Immature natural killer cell (primary cell): ENCODE data around the gene ADGRL1. TPM values are rescaled to one million over a fixed set of nuclear protein-coding genes. Genes with fewer than 3 reads are reported as not detected.

Experiments
- DNase-seq, 3 donors: peaks; one replicate each; pipeline ENCODE4 v3.0.0; 2022; ENCODE audit warnings: mixed read lengths in 1 of 3
- H3K27ac Mint-ChIP-seq, 6 donors: one replicate each; pipeline ENCODE4 v1.8.0; 2020; ENCODE audit warnings: mixed read lengths in 6 of 6, mild to moderate bottlenecking in 5 of 6, inconsistent platforms in 4 of 6, moderate library complexity in 3 of 6
- H3K27me3 Mint-ChIP-seq, 3 donors: one replicate each; pipeline ENCODE4 v1.8.0; 2020 to 2021; ENCODE audit warnings: low read depth in 3 of 3, mild to moderate bottlenecking in 3 of 3, mixed read lengths in 3 of 3, moderate library complexity in 3 of 3, inconsistent platforms in 1 of 3
- H3K36me3 Mint-ChIP-seq, 3 donors: one replicate each; pipeline ENCODE4 v1.8.0; 2020; ENCODE audit warnings: mixed read lengths in 3 of 3, inconsistent platforms in 2 of 3, mild to moderate bottlenecking in 2 of 3
- H3K4me1 Mint-ChIP-seq, 2 donors: one replicate each; pipeline ENCODE4 v1.8.0; 2020; ENCODE audit warnings: inconsistent platforms in 2 of 2, mild to moderate bottlenecking in 2 of 2, mixed read lengths in 2 of 2, moderate library complexity in 1 of 2
- H3K4me3 Mint-ChIP-seq, 5 donors: one replicate each; pipeline ENCODE4 v1.8.0; 2020; ENCODE audit warnings: mild to moderate bottlenecking in 5 of 5, mixed read lengths in 5 of 5, inconsistent platforms in 3 of 5, moderate library complexity in 3 of 5
- H3K9me3 Mint-ChIP-seq, 6 donors: one replicate each; pipeline ENCODE4 v1.8.0; 2020; ENCODE audit warnings: mild to moderate bottlenecking in 6 of 6, mixed read lengths in 6 of 6, inconsistent platforms in 4 of 6, moderate library complexity in 3 of 6
- polyA plus RNA-seq, 3 donors: library from polyadenylated mRNA; unstranded; fragments of 300-500 nt; fragmentation: Illumina TruSeq; gene quantifications; one replicate each; pipeline ENCODE4 v1.2.3, GENCODE V29; 2021

The ADGRL1 gene
- polyA plus RNA-seq, 3 donors from 2014 or later = 0.52 to 2.1 (median 0.53) TPM

DNA sequence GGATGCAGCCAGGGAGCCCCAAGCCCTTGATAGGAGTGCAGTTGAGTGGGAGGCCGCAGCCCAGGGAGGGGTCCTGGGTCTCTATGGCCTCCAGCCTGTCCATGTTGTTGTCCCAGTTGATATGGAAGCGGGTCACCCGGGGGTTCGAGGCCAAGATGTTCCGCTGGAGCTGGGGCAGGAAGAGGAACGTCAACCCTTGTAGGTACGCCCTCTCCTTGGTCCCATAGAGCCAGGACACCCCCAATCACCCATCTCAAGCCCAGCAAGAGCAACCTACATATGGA is 85.5 kb downstream of the ADGRL1 start:
- H3K4me1 Mint-ChIP-seq = peaks cover 26 to 28% of the 10 kb centered on the region in 2 donors

GRCh38 chr19:14119644-14120496 is 86.1 kb downstream of the ADGRL1 start:
- Mint-ChIP-seq H3K27ac (peak overlapping the region in 4 of 6 donors; percentile 60 to 100 (median 100)), H3K4me3 (no peak overlapping the region), H3K36me3 (no peaks in the 10 kb centered on the region), H3K4me1 (peaks cover 28 to 29% of the 10 kb centered on the region in 2 donors), H3K9me3 (peaks cover 0 to 1% (median 0%) of the 10 kb centered on the region in 6 donors), H3K27me3 (peaks cover 5 to 9% (median 8%) of the 10 kb centered on the region in 3 donors)
- DNase-seq = no peak

More for the DNA sequence above, 85.5 kb downstream of the ADGRL1 start:
- DNase-seq = no peak
- peak overlapping the region in 1 of 6 donors; percentile 66 for H3K27ac Mint-ChIP-seq
- H3K36me3 Mint-ChIP-seq = no peaks in the 10 kb centered on the region
- H3K27me3 Mint-ChIP-seq = peaks cover 5 to 9% (median 8%) of the 10 kb centered on the region in 3 donors
- no peak overlapping the region for H3K4me3 Mint-ChIP-seq
- H3K9me3 Mint-ChIP-seq = peaks cover 0 to 1% (median 0%) of the 10 kb centered on the region in 6 donors

DNA sequence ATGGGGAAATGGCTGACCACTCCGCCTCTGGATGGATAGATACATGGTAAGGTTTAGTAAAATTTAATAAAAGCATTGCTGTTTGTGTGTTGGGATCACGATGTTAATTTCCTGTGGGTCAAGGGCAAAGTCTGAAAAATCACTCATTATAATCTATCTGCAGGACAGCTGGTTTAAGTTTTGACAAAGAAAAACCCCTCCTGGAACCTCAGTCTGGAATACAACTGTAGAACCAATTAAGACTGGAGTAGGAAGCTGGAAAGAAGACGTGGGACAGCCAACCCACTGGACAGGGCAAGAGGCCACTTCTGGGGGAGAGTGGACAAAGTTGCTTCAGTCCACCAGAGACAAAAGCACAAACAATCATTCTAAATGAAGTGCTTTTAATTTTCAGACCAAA is 86.8 kb downstream of the ADGRL1 start:
- Mint-ChIP-seq H3K36me3 (no peaks in the 10 kb centered on the region), H3K27me3 (peaks cover 5 to 9% (median 7%) of the 10 kb centered on the region in 3 donors), H3K4me1 (peaks cover 29% of the 10 kb centered on the region in 2 donors), H3K27ac (peak overlapping the region; percentile 97 to 100 (median 100)), H3K4me3 (peak overlapping the region; percentile 93 to 98 (median 95)), H3K9me3 (peaks cover 0 to 1% (median 0%) of the 10 kb centered on the region in 6 donors)
- DNase-seq = no peak

DNA sequence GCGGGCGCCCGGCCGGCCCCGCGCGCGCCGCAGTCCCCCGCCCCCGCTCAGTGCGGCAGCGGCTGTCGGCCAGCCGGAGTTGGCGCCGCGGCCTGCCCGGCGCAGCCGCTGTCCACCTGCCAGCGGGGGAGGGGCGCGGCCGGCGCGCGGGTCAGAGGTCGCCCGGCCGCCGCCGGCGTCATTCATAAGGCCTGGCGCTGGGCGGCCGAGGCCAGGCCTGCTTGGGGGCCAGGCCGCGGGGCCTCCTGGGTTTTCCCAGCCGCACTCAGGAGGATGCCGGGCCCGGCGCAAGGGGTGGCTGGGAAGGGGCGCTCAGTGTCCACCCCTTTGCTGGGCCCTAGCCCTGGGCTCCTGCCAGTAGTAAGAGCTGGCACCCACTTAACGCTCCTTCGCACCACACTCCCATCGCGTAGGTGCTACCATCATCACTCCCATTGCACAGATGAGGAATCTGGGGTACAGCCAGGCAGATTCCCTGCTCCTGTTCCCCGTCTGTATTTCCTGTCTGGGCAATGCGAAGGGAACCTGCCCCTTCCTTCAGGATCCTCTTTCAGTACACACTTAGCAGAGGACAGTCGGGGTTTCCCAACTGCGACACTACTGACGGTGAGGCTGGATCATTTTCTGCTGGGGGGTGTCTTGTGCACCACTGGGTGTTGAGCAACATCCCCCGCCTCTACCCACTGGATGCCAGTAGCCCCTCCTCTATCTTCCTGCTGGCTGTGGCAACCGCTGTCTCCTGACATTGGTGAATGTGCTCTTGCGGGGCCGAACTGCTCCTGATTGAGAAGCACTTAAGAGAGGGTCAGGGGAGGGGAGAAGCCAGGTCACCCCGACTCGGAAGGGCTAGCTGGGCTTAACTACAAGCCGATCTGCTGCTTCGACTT is 87.6 kb downstream of the ADGRL1 start:
- no peaks in the 10 kb centered on the region for H3K36me3 Mint-ChIP-seq
- H3K9me3 Mint-ChIP-seq = peaks cover 0 to 1% (median 0%) of the 10 kb centered on the region in 6 donors

GRCh38 chr19:14117668-14118164 is 88.3 kb downstream of the ADGRL1 start, which contains the start of gene PRKACA:
Gene PRKACA, minus strand, starts transcription at chr19:14117762. Its CDS starts 215 bp downstream, at chr19:14117547.
- H3K4me3 Mint-ChIP-seq = peak within 1 kb of the TSS; percentile 94 to 98 (median 96)
- peak within 1 kb of the TSS; percentile 97 to 100 (median 100) for H3K27ac Mint-ChIP-seq
- peaks cover 5 to 9% (median 7%) of the 10 kb centered on the region in 3 donors for H3K27me3 Mint-ChIP-seq
- no peaks in the 10 kb centered on the region for H3K36me3 Mint-ChIP-seq
- peaks cover 0 to 1% (median 0%) of the 10 kb centered on the region in 6 donors for H3K9me3 Mint-ChIP-seq
- peak; percentile 99 for DNase-seq
- peaks cover 29 to 32% of the 10 kb centered on the region in 2 donors for H3K4me1 Mint-ChIP-seq

More for the DNA sequence above, 87.6 kb downstream of the ADGRL1 start:
- Mint-ChIP-seq H3K4me1 (peaks cover 29 to 31% of the 10 kb centered on the region in 2 donors), H3K4me3 (peak overlapping the region; percentile 94 to 98 (median 96)), H3K27ac (peak overlapping the region; percentile 97 to 100 (median 100)), H3K27me3 (peaks cover 5 to 9% (median 7%) of the 10 kb centered on the region in 3 donors)
- DNase-seq = peak; percentile 64 to 71 (median 69)

GRCh38 chr19:14116918-14117578 is 88.9 kb downstream of the ADGRL1 start:
- H3K4me1 Mint-ChIP-seq = peaks cover 29 to 32% of the 10 kb centered on the region in 2 donors
- H3K9me3 Mint-ChIP-seq = peaks cover 0 to 1% (median 0%) of the 10 kb centered on the region in 6 donors
- H3K36me3 Mint-ChIP-seq = no peaks in the 10 kb centered on the region
- H3K27me3 Mint-ChIP-seq = peaks cover 5 to 9% (median 7%) of the 10 kb centered on the region in 3 donors
- peak overlapping the region in 5 of 6 donors; percentile 77 to 91 (median 84) for H3K27ac Mint-ChIP-seq
- DNase-seq = peak in 1 of 3 donors; percentile 14
- H3K4me3 Mint-ChIP-seq = peak overlapping the region; percentile 74 to 92 (median 88)

- H3K9me3 Mint-ChIP-seq = peaks cover 0 to 1% (median 0%) of the 10 kb centered on the region in 6 donors
- H3K4me1 Mint-ChIP-seq = peaks cover 29 to 32% of the 10 kb centered on the region in 2 donors
- DNase-seq = no peak
- H3K36me3 Mint-ChIP-seq = no peaks in the 10 kb centered on the region
- H3K27me3 Mint-ChIP-seq = peaks cover 5 to 9% (median 7%) of the 10 kb centered on the region in 3 donors
- peak overlapping the region; percentile 22 to 91 (median 78) for H3K27ac Mint-ChIP-seq
- H3K4me3 Mint-ChIP-seq = peak overlapping the region; percentile 74 to 92 (median 88)
These were observed 89.4 kb downstream of the ADGRL1 start for GRCh38 chr19:14116525-14116917.

DNA sequence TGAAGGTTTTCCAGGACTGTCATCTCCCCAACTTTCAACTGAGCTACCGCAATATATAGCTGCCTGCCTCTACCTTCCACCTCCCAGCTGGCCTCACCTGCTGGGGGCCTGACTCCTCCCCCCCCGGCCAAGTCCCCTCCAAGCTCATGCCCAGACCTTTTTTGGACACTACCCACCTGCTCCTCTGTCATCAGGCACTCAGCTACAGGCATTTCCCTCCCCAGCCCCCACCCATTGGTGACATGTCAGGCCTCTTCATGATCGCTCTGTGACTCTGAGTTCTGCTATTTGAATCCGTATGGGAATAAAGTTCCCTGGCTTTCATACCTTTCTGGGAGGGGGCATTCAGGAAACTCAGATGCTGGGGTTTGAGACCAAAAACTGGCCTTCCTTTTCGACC is 90.2 kb downstream of the ADGRL1 start:
- Mint-ChIP-seq H3K27me3 (peaks cover 5 to 9% (median 7%) of the 10 kb centered on the region in 3 donors), H3K27ac (peak overlapping the region in 3 of 6 donors; percentile 24 to 77 (median 34)), H3K4me1 (peaks cover 29 to 32% of the 10 kb centered on the region in 2 donors), H3K9me3 (peaks cover 0 to 1% (median 0%) of the 10 kb centered on the region in 6 donors), H3K4me3 (peak overlapping the region; percentile 74 to 92 (median 88)), H3K36me3 (no peaks in the 10 kb centered on the region)
- no peak for DNase-seq

DNA sequence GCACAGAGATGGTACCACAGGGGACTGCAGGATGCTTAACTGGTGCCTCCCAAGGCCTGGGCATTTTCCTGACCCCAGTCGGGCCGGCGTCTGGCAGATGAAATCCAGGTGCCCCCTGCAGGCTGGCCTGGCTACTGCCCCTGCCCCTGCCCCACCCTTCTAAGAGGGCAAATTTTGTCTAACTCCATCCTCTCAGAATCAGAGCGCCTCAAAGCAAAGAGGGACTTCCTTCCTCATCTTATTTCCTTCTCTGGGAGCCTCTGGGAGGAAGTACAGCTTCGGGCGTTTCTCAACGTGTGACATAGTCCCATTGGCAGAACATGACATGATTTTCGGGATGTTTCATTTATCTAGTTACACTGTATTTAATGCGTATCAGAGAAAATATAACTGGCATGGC is 91.1 kb downstream of the ADGRL1 start:
- peaks cover 0 to 1% (median 0%) of the 10 kb centered on the region in 6 donors for H3K9me3 Mint-ChIP-seq
- peak overlapping the region in 1 of 6 donors; percentile 40 for H3K27ac Mint-ChIP-seq
- H3K36me3 Mint-ChIP-seq = no peaks in the 10 kb centered on the region
- peaks cover 29 to 32% of the 10 kb centered on the region in 2 donors for H3K4me1 Mint-ChIP-seq
- H3K27me3 Mint-ChIP-seq = peaks cover 5 to 9% (median 7%) of the 10 kb centered on the region in 3 donors
- peak; percentile 40 to 43 (median 42) for DNase-seq
- H3K4me3 Mint-ChIP-seq = peak overlapping the region in 2 of 5 donors; percentile 33 to 35

- Mint-ChIP-seq H3K36me3 (no peaks in the 10 kb centered on the region), H3K27me3 (peaks cover 5 to 9% (median 7%) of the 10 kb centered on the region in 3 donors), H3K4me3 (no peak overlapping the region), H3K27ac (peak overlapping the region in 1 of 6 donors; percentile 40), H3K4me1 (peaks cover 29 to 32% of the 10 kb centered on the region in 2 donors), H3K9me3 (peaks cover 0 to 1% (median 0%) of the 10 kb centered on the region in 6 donors)
- DNase-seq = no peak
These were observed 91.5 kb downstream of the ADGRL1 start for GRCh38 chr19:14114439-14114838.

DNA sequence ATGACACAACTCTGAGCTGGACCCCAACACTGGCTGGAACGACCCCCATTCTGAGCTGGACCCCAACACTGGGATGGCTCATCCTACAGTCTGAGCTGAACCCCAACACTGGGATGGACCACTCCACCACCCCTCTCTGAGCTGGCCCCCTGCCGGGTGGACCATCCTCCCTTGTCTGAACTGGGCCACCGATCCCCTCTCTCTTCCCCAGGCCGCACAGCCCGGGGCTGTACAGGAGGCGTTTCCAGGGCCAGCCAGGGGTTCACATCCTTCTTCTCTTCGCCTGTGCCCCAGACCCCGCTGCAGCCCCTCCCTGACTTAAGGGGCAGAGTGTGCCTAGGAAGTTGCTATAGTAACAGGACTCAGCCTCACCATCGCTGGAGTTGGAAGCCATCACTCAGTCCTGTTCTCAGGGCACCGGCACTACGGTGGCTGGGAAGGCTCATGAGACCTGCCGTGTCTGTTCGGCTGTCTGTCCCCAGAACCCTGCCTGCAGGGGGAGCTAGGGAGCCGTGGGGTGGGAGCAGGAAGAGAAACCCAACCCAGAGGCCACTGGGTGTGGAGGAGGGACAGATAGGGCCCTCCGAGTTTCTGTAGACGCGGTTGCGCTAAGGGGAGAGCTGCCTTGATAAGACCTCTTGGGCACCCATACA is 92.1 kb downstream of the ADGRL1 start:
- Mint-ChIP-seq H3K4me1 (peaks cover 23 to 28% of the 10 kb centered on the region in 2 donors), H3K9me3 (peaks cover 0 to 1% (median 0%) of the 10 kb centered on the region in 6 donors), H3K27ac (peak overlapping the region in 1 of 6 donors; percentile 40), H3K27me3 (peaks cover 5 to 9% (median 7%) of the 10 kb centered on the region in 3 donors), H3K4me3 (no peak overlapping the region), H3K36me3 (no peaks in the 10 kb centered on the region)
- DNase-seq = peak; percentile 21 to 32 (median 27)

DNA sequence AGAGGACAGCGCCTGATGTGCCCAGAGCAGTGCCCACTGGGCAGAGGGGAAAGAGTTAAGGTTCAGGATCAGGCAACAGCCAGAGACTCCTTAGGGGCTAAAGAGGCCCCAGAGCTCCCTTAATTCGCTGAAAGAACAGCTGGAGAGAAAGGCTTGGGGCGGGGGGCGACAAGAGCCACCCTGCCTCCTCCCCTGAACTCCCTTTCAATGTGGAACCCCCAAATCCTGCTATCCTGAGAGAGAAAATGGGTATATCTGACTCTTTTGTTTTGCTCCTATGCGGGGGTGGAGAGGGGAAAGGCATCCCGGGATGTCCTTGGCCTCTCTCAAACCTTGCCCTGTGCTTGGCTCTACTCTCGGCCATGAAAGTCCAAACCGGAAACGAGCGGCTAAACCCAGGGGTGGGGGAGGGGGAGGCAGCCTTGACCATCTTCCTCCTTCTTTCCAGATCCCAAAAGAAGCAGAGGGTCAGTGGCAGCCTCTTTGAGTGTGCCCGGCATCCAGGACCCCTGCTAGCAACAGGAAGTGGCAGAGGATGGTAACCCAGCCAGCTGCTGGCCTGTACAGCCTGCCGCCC is 93.1 kb downstream of the ADGRL1 start:
- Mint-ChIP-seq H3K4me3 (no peak overlapping the region), H3K4me1 (peaks cover 17 to 23% of the 10 kb centered on the region in 2 donors), H3K9me3 (peaks cover 0 to 1% (median 0%) of the 10 kb centered on the region in 6 donors), H3K36me3 (no peaks in the 10 kb centered on the region), H3K27ac (no peak overlapping the region), H3K27me3 (peaks cover 3 to 6% (median 4%) of the 10 kb centered on the region in 3 donors)
- no peak for DNase-seq
